ACC112 (cell line): ENCODE measurements around the gene ALKAL2.

Source experiments
- H2AFZ ChIP-seq: fragments of 200-600 bp; sonication (generic); one replicate; pipeline ENCODE4 v1.6.0; 2017; ENCODE audit warnings: antibody characterized with exemption, low read length; ENCODE audit not compliant: unreplicated experiment
- H3K27ac ChIP-seq: fragments of 200-600 bp; sonication (generic); 2 replicates; pipeline ENCODE4 v1.5.1; 2014; ENCODE audit warnings: low read depth, mild to moderate bottlenecking, antibody characterized with exemption, low read length, moderate library complexity
- H3K27me3 ChIP-seq: fragments of 200-600 bp; sonication (generic); 2 replicates; pipeline ENCODE4 v1.6.1; 2014; ENCODE audit warnings: mild to moderate bottlenecking, antibody characterized with exemption, low read length, moderate library complexity, mixed read lengths; ENCODE audit not compliant: insufficient read depth
- H3K36me3 ChIP-seq: fragments of 200-600 bp; sonication (generic); 2 replicates; pipeline ENCODE4 v1.6.1; 2016; ENCODE audit warnings: mild to moderate bottlenecking, antibody characterized with exemption, low read length, moderate library complexity, mixed read lengths; ENCODE audit not compliant: insufficient read depth
- H3K4me1 ChIP-seq: fragments of 200-600 bp; sonication (generic); one replicate; pipeline ENCODE4 v1.6.1; 2016; ENCODE audit warnings: low read length, mixed read lengths; ENCODE audit not compliant: insufficient read depth, unreplicated experiment, control insufficient read depth
- H3K4me3 ChIP-seq: fragments of 200-600 bp; sonication (generic); 2 replicates; pipeline ENCODE4 v1.5.1; 2014; ENCODE audit warnings: mild to moderate bottlenecking, low read depth, low read length
- H3K79me2 ChIP-seq: fragments of 200-600 bp; sonication (generic); one replicate; pipeline ENCODE4 v1.6.0; 2016; ENCODE audit warnings: low read length; ENCODE audit not compliant: control insufficient read depth, unreplicated experiment, insufficient read depth

The ALKAL2 gene

GRCh38 chr2:282371-283263 lies 5.3 kb downstream of the ALKAL2 start:
- peaks cover 16% of the 10 kb centered on the region for H3K27me3 ChIP-seq
- H3K4me3 ChIP-seq = no peak overlapping the region
- no peaks in the 10 kb centered on the region for H3K79me2 ChIP-seq
- H3K27ac ChIP-seq = no peak overlapping the region
- H3K36me3 ChIP-seq = peaks cover 21% of the 10 kb centered on the region
- H3K4me1 ChIP-seq = peaks cover 24% of the 10 kb centered on the region
- no peak overlapping the region for H2AFZ ChIP-seq

- Histone ChIP-seq H3K4me3 (no peak overlapping the region), H3K27me3 (peaks cover 3% of the 10 kb centered on the region), H3K27ac (no peak overlapping the region), H3K79me2 (no peaks in the 10 kb centered on the region), H2AFZ (no peak overlapping the region), H3K4me1 (peaks cover 24% of the 10 kb centered on the region), H3K36me3 (peaks cover 22% of the 10 kb centered on the region)
These were observed 6.5 kb downstream of the ALKAL2 start for GRCh38 chr2:281381-281780.

- H3K36me3 ChIP-seq = peaks cover 26% of the 10 kb centered on the region
- no peak overlapping the region for H3K4me3 ChIP-seq
- H3K27me3 ChIP-seq = no peaks in the 10 kb centered on the region
- H3K27ac ChIP-seq = no peak overlapping the region
- H3K4me1 ChIP-seq = peaks cover 20% of the 10 kb centered on the region
- H2AFZ ChIP-seq = no peak overlapping the region
- H3K79me2 ChIP-seq = peaks cover 5% of the 10 kb centered on the region
These were observed 7.2 kb downstream of the ALKAL2 start for GRCh38 chr2:280650-281110.

- no peak overlapping the region for H3K27ac ChIP-seq
- H3K27me3 ChIP-seq = no peaks in the 10 kb centered on the region
- H3K4me1 ChIP-seq = peaks cover 14% of the 10 kb centered on the region
- H3K79me2 ChIP-seq = peaks cover 9% of the 10 kb centered on the region
- no peak overlapping the region for H3K4me3 ChIP-seq
- H3K36me3 ChIP-seq = peaks cover 26% of the 10 kb centered on the region
- no peak overlapping the region for H2AFZ ChIP-seq
These were observed 7.8 kb downstream of the ALKAL2 start for GRCh38 chr2:279956-280649.

- Histone ChIP-seq H3K4me3 (no peak overlapping the region), H3K27ac (no peak overlapping the region), H3K27me3 (no peaks in the 10 kb centered on the region), H3K4me1 (peaks cover 7% of the 10 kb centered on the region), H2AFZ (no peak overlapping the region), H3K36me3 (peaks cover 26% of the 10 kb centered on the region), H3K79me2 (peaks cover 14% of the 10 kb centered on the region)
These were observed 8.5 kb downstream of the ALKAL2 start for GRCh38 chr2:279366-279765.

GRCh38 chr2:278927-279320 lies 9.0 kb downstream of the ALKAL2 start:
- Histone ChIP-seq H2AFZ (no peak overlapping the region), H3K36me3 (peaks cover 26% of the 10 kb centered on the region), H3K27ac (no peak overlapping the region), H3K79me2 (peaks cover 18% of the 10 kb centered on the region), H3K4me3 (no peak overlapping the region), H3K4me1 (peaks cover 2% of the 10 kb centered on the region), H3K27me3 (no peaks in the 10 kb centered on the region)

- no peaks in the 10 kb centered on the region for H3K4me1 ChIP-seq
- no peak overlapping the region for H3K27ac ChIP-seq
- H3K36me3 ChIP-seq = peaks cover 26% of the 10 kb centered on the region
- no peak overlapping the region for H3K4me3 ChIP-seq
- no peak overlapping the region for H2AFZ ChIP-seq
- H3K79me2 ChIP-seq = peaks cover 23% of the 10 kb centered on the region
- H3K27me3 ChIP-seq = no peaks in the 10 kb centered on the region
These were observed 9.5 kb downstream of the ALKAL2 start for GRCh38 chr2:278312-278926.

- peaks cover 26% of the 10 kb centered on the region for H3K36me3 ChIP-seq
- H3K79me2 ChIP-seq = peaks cover 52% of the 10 kb centered on the region
- H2AFZ ChIP-seq = no peak overlapping the region
- H3K27me3 ChIP-seq = no peaks in the 10 kb centered on the region
- H3K4me1 ChIP-seq = no peaks in the 10 kb centered on the region
- H3K27ac ChIP-seq = no peak overlapping the region
- no peak overlapping the region for H3K4me3 ChIP-seq
These were observed 12.4 kb downstream of the ALKAL2 start for GRCh38 chr2:275466-275865.

- Histone ChIP-seq H3K4me3 (no peak overlapping the region), H2AFZ (no peak overlapping the region), H3K79me2 (peaks cover 62% of the 10 kb centered on the region), H3K36me3 (peaks cover 24% of the 10 kb centered on the region), H3K27ac (no peak overlapping the region), H3K27me3 (no peaks in the 10 kb centered on the region), H3K4me1 (no peaks in the 10 kb centered on the region)
These were observed 13.4 kb downstream of the ALKAL2 start for GRCh38 chr2:274503-274902.

GRCh38 chr2:273333-273732 lies 14.6 kb downstream of the ALKAL2 start:
- Histone ChIP-seq H3K36me3 (peaks cover 20% of the 10 kb centered on the region), H3K79me2 (peaks cover 74% of the 10 kb centered on the region), H3K27ac (no peak overlapping the region), H3K4me3 (no peak overlapping the region), H3K27me3 (no peaks in the 10 kb centered on the region), H2AFZ (no peak overlapping the region), H3K4me1 (peaks cover 4% of the 10 kb centered on the region)
